ENCODE measurements around the gene TEDC1. TPM values are rescaled to one million over a fixed set of nuclear protein-coding genes. Genes with fewer than 3 reads are reported as not detected.

TEDC1 gene
- total and polyA plus RNA-seq, 5 donors = 5.2 to 6.9 (median 5.9) TPM

GRCh38 chr14:105474483-105475268, 16.4 kb upstream of the TEDC1 start, which contains the start of gene CRIP2:
Gene CRIP2, plus strand, starts transcription at chr14:105474821. Its CDS starts 42 bp downstream, at chr14:105474863.
- ATAC-seq = peak; percentile 0 to 1
- H3K27me3 ChIP-seq (ENCODE audit: control insufficient read depth, insufficient read depth) = no peaks in the 10 kb centered on the region
- peak; percentile 74 to 90 (median 88) for DNase-seq
- under 1% methylated on average over 118 of the region's 118 CpGs for WGBS
- peak within 1 kb of the TSS; percentile 84 for H3K4me3 ChIP-seq (ENCODE audit: low read length)
- peaks cover 5% of the 10 kb centered on the region for H3K4me1 ChIP-seq (ENCODE audit: control insufficient read depth, insufficient read depth, low read length)
- intact Hi-C loops (cut with DNase I) = no loop called here
- H3K9me3 ChIP-seq (ENCODE audit: control insufficient read depth, low read length) = no peaks in the 10 kb centered on the region
- peak within 1 kb of the TSS; percentile 95 for H3K27ac ChIP-seq (ENCODE audit: low read length)

GRCh38 chr14:105475269-105476096, 15.6 kb upstream of the TEDC1 start:
- WGBS = under 1% methylated on average over 48 of the region's 48 CpGs
- Histone ChIP-seq H3K9me3 (ENCODE audit: control insufficient read depth, low read length) (no peaks in the 10 kb centered on the region), H3K4me1 (ENCODE audit: control insufficient read depth, insufficient read depth, low read length) (peaks cover 3% of the 10 kb centered on the region), H3K27ac (ENCODE audit: low read length) (peak overlapping the region; percentile 95), H3K27me3 (ENCODE audit: control insufficient read depth, insufficient read depth) (no peaks in the 10 kb centered on the region), H3K4me3 (ENCODE audit: low read length) (peak overlapping the region; percentile 84)
- intact Hi-C loops (cut with DNase I) = no loop called here
- ATAC-seq (peak; percentile 1 to 24), DNase-seq (peak; percentile 70 to 89 (median 88))

GRCh38 chr14:105476097-105476830, 14.8 kb upstream of the TEDC1 start:
- ATAC-seq (peak; percentile 1 to 5), DNase-seq (peak; percentile 81 to 94 (median 92))
- Histone ChIP-seq H3K9me3 (ENCODE audit: control insufficient read depth, low read length) (no peaks in the 10 kb centered on the region), H3K27ac (ENCODE audit: low read length) (peak overlapping the region; percentile 95), H3K27me3 (ENCODE audit: control insufficient read depth, insufficient read depth) (no peaks in the 10 kb centered on the region), H3K4me3 (ENCODE audit: low read length) (peak overlapping the region; percentile 84), H3K4me1 (ENCODE audit: control insufficient read depth, insufficient read depth, low read length) (peaks cover 3% of the 10 kb centered on the region)
- intact Hi-C loops (cut with DNase I) = no loop called here
- WGBS = 10% methylated on average over 21 of the region's 21 CpGs

- ATAC-seq (no peak), DNase-seq (peak; percentile 67 to 85 (median 80))
- intact Hi-C loops (cut with DNase I) = no loop called here
- Histone ChIP-seq H3K4me3 (ENCODE audit: low read length) (peak overlapping the region; percentile 84), H3K4me1 (ENCODE audit: control insufficient read depth, insufficient read depth, low read length) (peaks cover 3% of the 10 kb centered on the region), H3K27ac (ENCODE audit: low read length) (peak overlapping the region; percentile 95), H3K27me3 (ENCODE audit: control insufficient read depth, insufficient read depth) (no peaks in the 10 kb centered on the region), H3K9me3 (ENCODE audit: control insufficient read depth, low read length) (no peaks in the 10 kb centered on the region)
- 28% methylated on average over 16 of the region's 16 CpGs for WGBS
Measured at GRCh38 chr14:105476831-105477659, 14.0 kb upstream of the TEDC1 start.

- Histone ChIP-seq H3K9me3 (ENCODE audit: control insufficient read depth, low read length) (no peaks in the 10 kb centered on the region), H3K4me3 (ENCODE audit: low read length) (peak overlapping the region; percentile 84), H3K27ac (ENCODE audit: low read length) (peak overlapping the region; percentile 95), H3K27me3 (ENCODE audit: control insufficient read depth, insufficient read depth) (no peaks in the 10 kb centered on the region), H3K4me1 (ENCODE audit: control insufficient read depth, insufficient read depth, low read length) (peaks cover 11% of the 10 kb centered on the region)
- no peak for ATAC-seq
- 59% methylated on average over 50 of the region's 56 CpGs for WGBS
- intact Hi-C loops (cut with DNase I) = no loop called here
- peak in 1 of 3 donors; percentile 68 for DNase-seq
Measured at GRCh38 chr14:105477660-105478397, 13.2 kb upstream of the TEDC1 start.

- Histone ChIP-seq H3K4me1 (ENCODE audit: control insufficient read depth, insufficient read depth, low read length) (peaks cover 8% of the 10 kb centered on the region), H3K9me3 (ENCODE audit: control insufficient read depth, low read length) (no peaks in the 10 kb centered on the region), H3K27me3 (ENCODE audit: control insufficient read depth, insufficient read depth) (no peaks in the 10 kb centered on the region), H3K27ac (ENCODE audit: low read length) (no peak overlapping the region), H3K4me3 (ENCODE audit: low read length) (no peak overlapping the region)
- no peak for ATAC-seq
- intact Hi-C loops (cut with DNase I) = no loop called here
- 63% methylated on average over 81 of the region's 81 CpGs for WGBS
- DNase-seq = peak in 1 of 3 donors; percentile 67
Measured at GRCh38 chr14:105478398-105479251, 12.4 kb upstream of the TEDC1 start.

GRCh38 chr14:105479431-105480158, 11.5 kb upstream of the TEDC1 start:
- intact Hi-C loops (cut with DNase I) = loop anchor here in 2 of 4 donors (10.0 kb wide), 2 partner anchors 105 to 275 kb away; no protein-coding TSS in a partner anchor
- no peak overlapping the region for H3K4me3 ChIP-seq (ENCODE audit: low read length)
- no peak overlapping the region for H3K27ac ChIP-seq (ENCODE audit: low read length)
- H3K9me3 ChIP-seq (ENCODE audit: control insufficient read depth, low read length) = no peaks in the 10 kb centered on the region
- H3K4me1 ChIP-seq (ENCODE audit: control insufficient read depth, insufficient read depth, low read length) = peaks cover 12% of the 10 kb centered on the region
- ATAC-seq (no peak), DNase-seq (peak in 2 of 3 donors; percentile 37 to 66)
- 54% methylated on average over 34 of the region's 34 CpGs for WGBS
- H3K27me3 ChIP-seq (ENCODE audit: control insufficient read depth, insufficient read depth) = no peaks in the 10 kb centered on the region

- WGBS = 51% methylated on average over 15 of the region's 15 CpGs
- peak overlapping the region; percentile 95 for H3K27ac ChIP-seq (ENCODE audit: low read length)
- DNase-seq = peak in 1 of 3 donors; percentile 47
Measured at GRCh38 chr14:105480199-105480746, 10.8 kb upstream of the TEDC1 start.

More at GRCh38 chr14:105480199-105480746, 10.8 kb upstream of the TEDC1 start:
- intact Hi-C loops (cut with DNase I) = loop anchor here in 2 of 4 donors (10.0 kb wide), 2 partner anchors 105 to 275 kb away; no protein-coding TSS in a partner anchor
- peaks cover 13% of the 10 kb centered on the region for H3K4me1 ChIP-seq (ENCODE audit: control insufficient read depth, insufficient read depth, low read length)
- no peaks in the 10 kb centered on the region for H3K9me3 ChIP-seq (ENCODE audit: control insufficient read depth, low read length)
- H3K4me3 ChIP-seq (ENCODE audit: low read length) = no peak overlapping the region
- no peaks in the 10 kb centered on the region for H3K27me3 ChIP-seq (ENCODE audit: control insufficient read depth, insufficient read depth)
- no peak for ATAC-seq

Measured in right cardiac atrium (tissue), 5 donors.